ENCODE results near the gene PRDM10.
"Not testable (repeated sequence)": the region's sequence is repeated elsewhere in the genome, so short reads cannot be mapped to it uniquely, and the experiment has no call there.

Gene PRDM10
- total RNA-seq, result 28.1 to 32.5 reads per million in 2 donors

GRCh38 chr11:130002352-130002845 is at the start of gene PRDM10:
Gene PRDM10, minus strand, starts transcription at chr11:130002835. Its CDS starts 41,871 bp downstream, at chr11:129960964.
- DNase-seq, result peak; percentile 86

GRCh38 chr11:130051082-130051481 is 48.4 kb upstream of the PRDM10 start:
- DNase-seq, result no peak

- DNase-seq, result no peak
Observed at GRCh38 chr11:130050257-130050656, 47.6 kb upstream of the PRDM10 start.

GRCh38 chr11:130049328-130049771 is 46.7 kb upstream of the PRDM10 start:
- no peak for DNase-seq

GRCh38 chr11:130047141-130047540 is 44.5 kb upstream of the PRDM10 start:
- DNase-seq, result no peak

GRCh38 chr11:130043575-130043974 is 40.9 kb upstream of the PRDM10 start:
- no peak for DNase-seq

- DNase-seq, result no peak
Observed at GRCh38 chr11:130042093-130042591, 39.5 kb upstream of the PRDM10 start.

GRCh38 chr11:130040281-130040940 is 37.8 kb upstream of the PRDM10 start:
- DNase-seq, result no peak

- no peak for DNase-seq
Observed at GRCh38 chr11:130037881-130038585, 35.4 kb upstream of the PRDM10 start.

- DNase-seq, result no peak
Observed at GRCh38 chr11:130037058-130037457, 34.4 kb upstream of the PRDM10 start.

GRCh38 chr11:130034236-130034635 is 31.6 kb upstream of the PRDM10 start:
- no peak for DNase-seq

- DNase-seq, result no peak
Observed at GRCh38 chr11:130032931-130033330, 30.3 kb upstream of the PRDM10 start.

- no peak for DNase-seq
Observed at GRCh38 chr11:130031945-130032344, 29.3 kb upstream of the PRDM10 start.

GRCh38 chr11:130031056-130031455 is 28.4 kb upstream of the PRDM10 start:
- no peak for DNase-seq

- no peak for DNase-seq
Observed at GRCh38 chr11:130029137-130029536, 26.5 kb upstream of the PRDM10 start.

- DNase-seq, result no peak
Observed at GRCh38 chr11:130025371-130025770, 22.7 kb upstream of the PRDM10 start.

GRCh38 chr11:130024361-130024760 is 21.7 kb upstream of the PRDM10 start:
- no peak for DNase-seq

GRCh38 chr11:130023204-130023603 is 20.6 kb upstream of the PRDM10 start:
- DNase-seq, result no peak

GRCh38 chr11:130022799-130023198 is 20.2 kb upstream of the PRDM10 start:
- no peak for DNase-seq

- DNase-seq, result not testable (repeated sequence)
Observed at GRCh38 chr11:130021606-130022005, 19.0 kb upstream of the PRDM10 start.

- no peak for DNase-seq
Observed at GRCh38 chr11:130020323-130020722, 17.7 kb upstream of the PRDM10 start.

- not testable (repeated sequence) for DNase-seq
Observed at GRCh38 chr11:130015846-130016245, 13.2 kb upstream of the PRDM10 start.

- DNase-seq, result no peak
Observed at GRCh38 chr11:130008326-130008725, 5.7 kb upstream of the PRDM10 start.

- DNase-seq, result no peak
Observed at GRCh38 chr11:130006929-130007328, 4.3 kb upstream of the PRDM10 start.
